Posterior vena cava (tissue), 2 donors: ENCODE measurements around the gene RHOT2. TPM values are rescaled to one million over a fixed set of nuclear protein-coding genes. Genes with fewer than 3 reads are reported as not detected.
"Not testable (repeated sequence)": the region's sequence is repeated elsewhere in the genome, so short reads cannot be mapped to it uniquely, and the experiment has no call there.

Source experiments
- DNase-seq: peaks from one replicate; pipeline ENCODE4 v3.0.0-alpha.2; 2020; ENCODE audit warnings: low spot score
- intact Hi-C, 2 donors: fragments of 100-400 bp; cut with DNase I; formaldehyde crosslinking; loops; one replicate each; pipeline versions ENCODE4 v1.14.1 to v1.14.2; 2022 to 2023
- total RNA-seq, 2 donors: library from RNA; stranded (reverse); fragmentation: NEBNext Ultra II Directional; extraction: Animal tissue kit (Norgen Biotek cat#: 25700); gene quantifications; one replicate each; pipeline ENCODE4 v1.2.1, GENCODE V29; 2021
- donor health status: DM: yes; HTN: yes; CAD: no.
- donor health status: DM: yes; HTN: yes; CAD: no.

The RHOT2 gene
- total RNA-seq, 2 donors from 2014 or later: 57.5 to 65.1 TPM

GRCh38 chr16:706189-707061, 38.5 kb downstream of the RHOT2 start:
- intact Hi-C loops: no loop called here

GRCh38 chr16:707062-707538, 39.2 kb downstream of the RHOT2 start:
- intact Hi-C loops: no loop called here
- DNase-seq: no peak

More at GRCh38 chr16:706189-707061, 38.5 kb downstream of the RHOT2 start:
- DNase-seq: no peak

GRCh38 chr16:708019-708418, 40.1 kb downstream of the RHOT2 start:
- intact Hi-C loops: no loop called here
- DNase-seq: no peak

- no peak for DNase-seq
- intact Hi-C loops: no loop called here
Measured at GRCh38 chr16:708959-709358, 41.0 kb downstream of the RHOT2 start.

GRCh38 chr16:709566-710499, 41.9 kb downstream of the RHOT2 start:
- no peak for DNase-seq
- intact Hi-C loops: loop anchor here (5.0 kb wide), 2 partner anchors 77 to 342 kb away; partner anchors contain the start of genes CHTF18 (in 2 of the 2) and RPUSD1 (in 2 of the 2)

- no peak for DNase-seq
- intact Hi-C loops: loop anchor here (5.0 kb wide), 2 partner anchors 77 to 342 kb away; partner anchors contain the start of genes CHTF18 (in 2 of the 2) and RPUSD1 (in 2 of the 2)
Measured at GRCh38 chr16:710500-711075, 42.7 kb downstream of the RHOT2 start.

GRCh38 chr16:711084-711483, 43.2 kb downstream of the RHOT2 start:
- no peak for DNase-seq
- intact Hi-C loops: loop anchor here (5.0 kb wide), 2 partner anchors 76 to 341 kb away; partner anchors contain the start of genes CHTF18 (in 2 of the 2) and RPUSD1 (in 2 of the 2)

- intact Hi-C loops: loop anchor here (5.0 kb wide), 2 partner anchors 76 to 341 kb away; partner anchors contain the start of genes CHTF18 (in 2 of the 2) and RPUSD1 (in 2 of the 2)
- peak; percentile 94 for DNase-seq
Measured at GRCh38 chr16:711548-712320, 43.8 kb downstream of the RHOT2 start.

GRCh38 chr16:712740-713250, 44.9 kb downstream of the RHOT2 start:
- DNase-seq: not testable (repeated sequence)
- intact Hi-C loops: loop anchor here (5.0 kb wide), 2 partner anchors 75 to 340 kb away; partner anchors contain the start of genes CHTF18 (in 2 of the 2) and RPUSD1 (in 2 of the 2)

- intact Hi-C loops: loop anchor here (5.0 kb wide), 2 partner anchors 73 to 338 kb away; partner anchors contain the start of genes CHTF18 (in 2 of the 2) and RPUSD1 (in 2 of the 2)
- DNase-seq: no peak
Measured at GRCh38 chr16:714079-714478, 46.1 kb downstream of the RHOT2 start.

- intact Hi-C loops: loop anchor here (5.0 kb wide), 2 partner anchors 72 to 337 kb away; partner anchors contain the start of genes CHTF18 (in 2 of the 2) and RPUSD1 (in 2 of the 2)
- peak; percentile 96 for DNase-seq
Measured at GRCh38 chr16:714558-715476, 46.9 kb downstream of the RHOT2 start, which contains the start of gene METRN. Gene METRN, plus strand, starts transcription at chr16:715118. Its CDS starts 172 bp downstream, at chr16:715290.

GRCh38 chr16:715477-716199, 47.7 kb downstream of the RHOT2 start:
- intact Hi-C loops: no loop called here
- DNase-seq: no peak

- intact Hi-C loops: no loop called here
- DNase-seq: no peak
Measured at GRCh38 chr16:716200-716568, 48.3 kb downstream of the RHOT2 start.

- intact Hi-C loops: no loop called here
- no peak for DNase-seq
Measured at GRCh38 chr16:716768-717325, 48.9 kb downstream of the RHOT2 start.

- intact Hi-C loops: no loop called here
- no peak for DNase-seq
Measured at GRCh38 chr16:717450-718245, 49.7 kb downstream of the RHOT2 start.
